ENCODE results near the gene LSM4.

DNA sequence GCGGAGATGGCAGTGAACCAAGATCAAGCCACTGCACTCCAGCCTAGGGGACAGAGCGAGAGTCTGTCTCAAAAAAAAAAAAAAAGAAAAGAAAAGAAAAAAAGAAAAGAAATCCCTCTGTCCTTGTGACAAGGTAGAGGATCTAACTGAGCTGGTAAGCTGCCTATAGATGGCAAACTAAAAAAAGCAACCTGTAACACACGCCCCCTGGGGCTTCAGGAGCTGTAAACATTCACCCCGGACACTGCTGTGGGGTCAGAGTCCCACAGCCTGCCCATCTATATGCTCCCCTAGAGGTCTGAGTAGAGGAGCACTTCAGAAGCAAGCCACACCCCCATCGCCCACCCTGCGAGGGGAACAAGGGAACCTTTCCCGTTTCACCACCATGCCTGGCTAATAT, 13.2 kb upstream of the LSM4 start:
- TF ChIP-seq, protein P1, sequence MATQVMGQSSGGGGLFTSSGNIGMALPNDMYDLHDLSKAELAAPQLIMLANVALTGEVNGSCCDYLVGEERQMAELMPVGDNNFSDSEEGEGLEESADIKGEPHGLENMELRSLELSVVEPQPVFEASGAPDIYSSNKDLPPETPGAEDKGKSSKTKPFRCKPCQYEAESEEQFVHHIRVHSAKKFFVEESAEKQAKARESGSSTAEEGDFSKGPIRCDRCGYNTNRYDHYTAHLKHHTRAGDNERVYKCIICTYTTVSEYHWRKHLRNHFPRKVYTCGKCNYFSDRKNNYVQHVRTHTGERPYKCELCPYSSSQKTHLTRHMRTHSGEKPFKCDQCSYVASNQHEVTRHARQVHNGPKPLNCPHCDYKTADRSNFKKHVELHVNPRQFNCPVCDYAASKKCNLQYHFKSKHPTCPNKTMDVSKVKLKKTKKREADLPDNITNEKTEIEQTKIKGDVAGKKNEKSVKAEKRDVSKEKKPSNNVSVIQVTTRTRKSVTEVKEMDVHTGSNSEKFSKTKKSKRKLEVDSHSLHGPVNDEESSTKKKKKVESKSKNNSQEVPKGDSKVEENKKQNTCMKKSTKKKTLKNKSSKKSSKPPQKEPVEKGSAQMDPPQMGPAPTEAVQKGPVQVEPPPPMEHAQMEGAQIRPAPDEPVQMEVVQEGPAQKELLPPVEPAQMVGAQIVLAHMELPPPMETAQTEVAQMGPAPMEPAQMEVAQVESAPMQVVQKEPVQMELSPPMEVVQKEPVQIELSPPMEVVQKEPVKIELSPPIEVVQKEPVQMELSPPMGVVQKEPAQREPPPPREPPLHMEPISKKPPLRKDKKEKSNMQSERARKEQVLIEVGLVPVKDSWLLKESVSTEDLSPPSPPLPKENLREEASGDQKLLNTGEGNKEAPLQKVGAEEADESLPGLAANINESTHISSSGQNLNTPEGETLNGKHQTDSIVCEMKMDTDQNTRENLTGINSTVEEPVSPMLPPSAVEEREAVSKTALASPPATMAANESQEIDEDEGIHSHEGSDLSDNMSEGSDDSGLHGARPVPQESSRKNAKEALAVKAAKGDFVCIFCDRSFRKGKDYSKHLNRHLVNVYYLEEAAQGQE (IDR thresholded peaks at IDR 0.05; ENCODE audit: unreplicated experiment) = no peak
- TF ChIP-seq POLR2AphosphoS5 (IDR thresholded peaks at IDR 0.05; ENCODE audit: low read depth) (no peak), EZH2 (IDR thresholded peaks at IDR 0.05; ENCODE audit: low read depth, unreplicated experiment) (no peak), CTCF (conservative IDR thresholded peaks at IDR 0.05; ENCODE audit: low read depth in 2 of 2) (no peak), CREB1 (CRISPR knock-in tag; IDR thresholded peaks at IDR 0.05; ENCODE audit: low read depth) (no peak), EZH2phosphoT487 (IDR thresholded peaks at IDR 0.05; ENCODE audit: unreplicated experiment) (no peak), ZNF331 (CRISPR knock-in tag; IDR thresholded peaks at IDR 0.05; ENCODE audit: low read depth) (no peak), JUNB (IDR thresholded peaks at IDR 0.05; ENCODE audit: unreplicated experiment) (no peak), ZNF114 (CRISPR knock-in tag; IDR thresholded peaks at IDR 0.05) (no peak)

Data from GM23338 (cell line).